SW480 (cell line): ENCODE measurements around the gene ASB13.

Source experiments
- DNase-seq: peaks from one replicate; pipeline ENCODE4 v3.0.0-alpha.2; 2016; ENCODE audit warnings: low spot score

The ASB13 gene

DNA sequence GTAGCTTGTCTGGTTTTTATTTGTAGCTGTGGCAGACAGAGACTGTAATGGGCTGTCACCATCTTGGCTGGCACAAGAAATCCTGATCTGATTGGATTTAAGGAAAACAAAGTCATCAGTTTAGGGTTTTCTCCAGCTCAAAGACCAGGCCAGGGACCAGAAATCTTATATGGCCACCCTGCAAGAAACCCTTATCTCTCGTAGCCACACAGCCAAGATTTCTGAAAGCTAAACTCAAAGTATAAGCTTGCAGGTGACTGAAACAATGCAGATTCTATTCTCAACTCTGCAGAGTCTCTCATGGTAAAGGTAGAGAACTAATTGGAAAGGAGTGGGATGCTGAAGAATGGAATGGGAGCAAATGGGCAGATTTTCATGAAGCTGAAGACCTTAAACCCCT, 3.2 kb upstream of the ASB13 start:
- no peak for DNase-seq

DNA sequence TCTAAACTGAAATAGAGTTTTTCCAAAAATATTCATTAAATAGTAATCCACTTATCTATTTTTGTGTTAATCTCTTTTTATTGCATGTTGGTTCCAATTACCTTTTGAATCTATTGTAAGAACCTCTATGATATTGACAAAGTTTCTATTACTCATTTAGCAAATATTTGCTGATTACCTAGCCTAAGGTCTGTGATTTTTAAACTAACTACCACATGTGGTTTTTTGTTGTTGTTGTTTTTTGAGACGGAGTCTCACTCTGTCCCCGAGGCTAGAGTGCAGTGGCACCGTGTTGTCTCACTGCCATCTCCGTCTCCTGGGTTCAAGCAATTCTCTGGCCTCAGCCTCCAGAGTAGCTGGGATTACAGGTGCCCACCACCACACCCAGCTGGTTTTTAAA, 2.0 kb upstream of the ASB13 start:
- no peak for DNase-seq

DNA sequence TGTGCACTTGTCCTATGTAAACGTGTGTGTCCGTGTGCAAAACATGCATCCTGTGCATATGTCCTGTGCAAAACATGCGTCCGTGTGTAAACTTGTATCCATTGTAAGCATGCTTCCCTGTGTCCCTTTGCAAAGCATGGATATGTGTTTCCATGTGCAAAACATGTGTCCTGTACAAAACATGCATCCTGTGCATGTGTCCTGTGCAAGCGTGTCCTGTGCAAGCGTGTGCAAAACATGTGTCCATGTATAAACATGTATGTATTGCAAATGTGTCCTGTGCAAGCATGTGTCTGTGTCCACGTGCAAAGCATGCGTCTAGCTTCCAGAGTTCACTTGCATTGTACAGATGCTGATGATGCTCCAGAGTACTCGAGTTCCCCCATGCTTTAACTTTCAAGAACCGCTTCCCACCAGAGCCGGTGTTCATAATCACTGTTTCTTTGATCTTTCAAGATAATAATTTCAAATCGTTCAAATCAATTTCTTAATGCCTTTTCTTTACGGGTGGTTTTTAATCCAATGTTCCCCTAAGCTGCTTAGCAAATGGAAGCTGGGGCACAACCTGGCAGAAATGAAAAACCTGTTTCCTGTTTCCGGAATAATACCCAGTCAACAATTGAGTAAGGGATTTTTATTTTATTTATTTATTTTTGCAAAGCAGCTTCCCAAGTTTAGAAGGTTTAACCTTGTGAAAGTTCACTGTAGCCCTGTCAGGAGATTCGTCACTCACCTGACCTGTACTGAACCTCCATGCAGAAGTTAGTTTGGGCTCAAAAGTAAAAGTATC, 641 bp upstream of the ASB13 start:
- no peak for DNase-seq

DNA sequence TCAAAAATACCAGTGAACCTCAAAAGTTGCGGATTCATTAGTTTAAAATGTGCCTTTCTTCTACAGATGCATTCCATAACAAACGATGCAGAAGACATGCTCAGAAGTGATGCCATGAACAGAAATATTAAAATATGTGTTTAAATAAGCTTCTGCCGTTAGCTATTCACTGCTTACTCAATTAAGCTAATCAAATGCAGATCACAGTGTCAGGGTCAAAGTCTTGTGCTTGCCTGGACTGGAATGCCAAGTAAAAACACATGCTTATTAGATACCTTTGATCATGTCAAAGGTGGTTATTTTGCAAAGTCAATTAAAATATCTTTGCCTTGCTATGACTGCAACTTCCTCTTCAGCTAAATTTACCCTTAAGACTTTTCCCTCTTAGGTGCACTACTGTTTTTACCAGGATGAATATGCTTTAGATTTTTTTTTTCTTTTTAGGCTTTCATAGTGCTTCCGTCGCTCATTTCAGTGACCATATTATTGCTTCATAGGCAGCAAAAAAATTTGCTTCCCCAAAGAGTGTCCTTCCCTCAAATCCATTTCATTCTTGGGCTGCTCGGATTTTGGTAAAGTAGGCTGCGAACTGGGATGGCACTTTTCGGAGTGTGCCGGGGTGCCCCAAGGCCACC, 905 bp downstream of the ASB13 start:
- DNase-seq = peak; percentile 39

DNA sequence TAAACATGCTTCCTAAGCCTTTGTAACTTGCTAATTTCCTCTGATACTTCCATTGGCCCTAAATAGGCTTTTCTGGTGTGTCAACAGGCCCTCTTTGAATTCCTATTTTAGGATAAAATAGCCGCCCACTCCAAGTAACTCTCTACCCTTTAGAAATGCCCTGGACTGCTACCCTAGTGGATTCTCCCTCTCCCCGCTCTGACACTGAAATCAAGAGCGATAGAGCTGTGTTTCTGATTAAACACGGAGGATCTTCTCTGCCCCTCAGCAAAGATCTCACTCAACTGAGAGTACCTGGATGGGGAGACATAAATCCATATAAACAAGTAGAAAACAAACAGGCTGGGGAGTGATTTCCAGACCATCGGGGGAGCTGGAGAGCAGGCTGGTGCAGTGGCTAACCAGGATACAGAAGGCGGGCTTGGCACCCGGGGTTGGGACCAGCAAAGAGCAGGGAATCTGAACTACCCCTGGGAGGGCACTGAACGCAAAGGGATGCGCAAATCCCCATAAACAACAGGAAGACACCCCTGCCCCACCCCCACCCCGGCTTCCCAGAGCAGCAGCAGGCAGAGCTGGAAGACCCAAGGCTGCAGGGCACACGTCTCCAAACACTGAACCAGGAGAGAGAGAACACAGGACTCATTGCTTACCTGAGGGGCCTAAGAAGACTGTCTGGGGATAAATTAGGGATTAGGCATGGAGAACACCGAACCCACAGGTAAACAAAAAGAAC, 2.5 kb downstream of the ASB13 start:
- no peak for DNase-seq

DNA sequence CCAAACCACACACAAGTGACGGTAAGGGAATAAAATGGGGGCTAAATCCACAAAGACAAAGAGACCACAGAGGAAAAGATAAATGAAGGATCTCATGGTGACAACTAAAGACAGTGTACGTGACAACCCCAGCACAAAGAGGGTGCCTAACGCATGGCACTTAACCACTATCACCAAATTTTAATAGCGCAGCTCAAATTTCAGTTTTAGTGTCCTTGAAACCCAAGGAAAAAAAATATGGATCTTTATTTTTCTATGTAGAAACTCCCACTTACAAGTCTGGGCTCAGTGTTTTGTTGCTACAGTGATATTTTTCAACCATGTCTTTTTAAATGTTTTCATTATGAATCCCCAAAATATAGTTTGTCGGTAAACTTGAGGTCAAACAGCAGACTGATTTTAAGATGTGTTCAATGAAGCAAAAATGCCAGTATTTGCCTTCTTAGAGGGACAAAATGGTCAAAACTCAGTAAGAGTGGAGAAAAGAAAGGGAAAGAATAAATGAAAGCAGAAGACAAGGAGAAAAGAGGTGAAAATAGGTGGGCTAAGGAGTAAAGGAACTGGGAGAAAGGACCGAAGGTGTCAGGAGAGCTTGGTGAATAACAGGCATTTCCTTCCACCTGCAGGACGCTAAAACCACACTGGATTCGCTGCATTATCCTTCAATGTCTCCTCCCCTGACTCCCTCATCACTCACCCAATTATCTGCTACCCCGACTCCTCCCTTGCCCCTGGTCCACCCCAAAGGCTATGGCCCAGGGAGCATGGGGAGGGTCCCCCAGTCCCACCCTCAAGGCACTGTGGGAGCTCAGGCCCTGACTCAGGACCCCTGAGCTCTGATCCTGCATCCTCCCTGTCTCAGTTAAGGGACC, 3.5 kb downstream of the ASB13 start:
- no peak for DNase-seq

DNA sequence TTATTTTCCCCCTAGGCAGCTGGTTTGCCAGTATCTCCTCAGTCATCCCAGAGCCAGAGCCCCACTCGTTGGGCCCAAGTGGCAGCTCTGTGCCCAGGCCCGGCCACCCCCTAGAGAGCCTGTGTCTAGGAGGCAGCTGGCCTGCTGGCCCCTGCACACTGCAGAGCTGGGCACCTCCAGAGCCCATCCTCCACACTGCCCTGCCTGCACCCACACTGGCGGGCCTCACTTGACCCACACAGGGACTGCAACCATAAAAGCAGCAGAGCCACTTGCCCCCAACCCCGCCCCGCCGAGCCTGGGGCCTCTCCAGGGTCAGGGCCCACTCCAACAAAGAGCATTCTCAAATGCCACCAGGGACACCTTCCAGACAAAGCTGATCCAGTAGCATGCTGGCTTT, 5.4 kb downstream of the ASB13 start:
- no peak for DNase-seq

DNA sequence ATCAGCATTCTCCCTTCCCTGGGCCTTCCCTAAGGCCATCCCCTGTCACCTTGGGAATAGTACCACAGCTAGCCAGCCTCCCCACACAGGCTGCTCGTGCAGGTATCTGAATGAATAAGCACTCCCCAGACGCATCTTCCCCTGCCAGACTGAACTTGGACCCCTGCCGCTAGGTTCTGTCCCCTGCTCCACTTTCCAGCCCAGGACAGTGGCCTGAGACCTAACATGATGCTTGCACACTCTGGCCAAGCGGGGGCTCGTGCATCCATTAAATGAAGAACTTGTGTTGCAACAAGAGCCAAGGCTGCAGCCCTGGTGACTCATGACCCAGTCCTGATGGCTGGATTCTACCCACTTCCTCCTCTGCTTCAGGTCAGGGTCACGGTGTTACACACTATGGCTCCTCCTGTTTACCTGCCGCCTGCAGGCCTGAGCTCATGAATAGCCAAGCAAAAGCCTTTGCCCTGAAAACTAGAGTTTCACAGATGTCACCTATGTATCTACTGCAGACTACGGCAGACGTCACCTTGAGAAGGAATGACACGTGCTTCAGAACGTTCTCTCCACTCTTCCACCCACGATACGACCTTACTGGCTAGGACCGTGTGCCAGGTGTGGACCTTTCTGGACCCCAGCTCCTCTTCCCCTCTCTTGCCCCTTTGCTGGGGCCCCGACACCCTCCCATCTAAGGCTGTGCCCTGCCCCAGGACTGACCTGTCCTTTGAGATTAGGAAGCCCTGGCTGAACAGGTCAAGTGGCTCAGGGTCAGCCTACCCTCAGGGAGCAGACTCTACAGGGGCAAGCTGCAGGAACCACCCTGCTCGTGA, 6.5 kb downstream of the ASB13 start:
- DNase-seq = peak; percentile 65

DNA sequence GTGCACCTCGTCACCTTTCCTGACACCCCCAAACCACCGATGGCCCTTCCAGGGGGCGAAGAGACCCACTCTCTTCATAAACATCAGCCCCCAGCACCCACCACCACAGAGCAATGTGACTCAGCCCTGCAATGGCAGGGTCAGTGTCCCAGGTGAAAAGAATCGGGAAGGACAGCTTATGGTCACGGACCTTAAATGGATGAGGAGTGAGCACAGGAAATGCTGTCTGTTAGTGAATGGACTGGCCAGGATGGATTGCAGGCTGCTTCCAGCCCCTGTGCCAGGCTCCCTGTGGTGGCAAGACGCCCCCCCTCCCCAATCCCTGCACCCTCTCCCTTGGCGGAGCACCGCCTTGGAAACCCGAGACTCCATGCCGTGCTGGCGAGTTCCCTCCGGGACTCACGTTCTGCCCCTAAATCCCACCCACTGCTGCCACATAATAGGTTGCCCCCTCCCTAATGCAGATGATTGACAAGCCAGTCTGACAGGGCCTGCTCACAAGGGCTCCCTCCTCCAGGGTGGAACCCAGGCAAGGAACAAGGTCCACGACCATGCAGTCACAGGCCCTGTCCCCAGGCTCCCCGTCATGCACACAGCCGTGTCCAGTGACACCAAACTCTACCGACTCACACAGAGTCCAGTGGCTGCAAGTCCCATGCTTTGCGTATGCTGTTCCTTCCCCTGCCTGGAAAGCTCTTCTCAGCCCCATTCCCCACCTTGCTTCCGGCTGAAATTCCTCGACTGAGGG, 7.3 kb downstream of the ASB13 start:
- no peak for DNase-seq

DNA sequence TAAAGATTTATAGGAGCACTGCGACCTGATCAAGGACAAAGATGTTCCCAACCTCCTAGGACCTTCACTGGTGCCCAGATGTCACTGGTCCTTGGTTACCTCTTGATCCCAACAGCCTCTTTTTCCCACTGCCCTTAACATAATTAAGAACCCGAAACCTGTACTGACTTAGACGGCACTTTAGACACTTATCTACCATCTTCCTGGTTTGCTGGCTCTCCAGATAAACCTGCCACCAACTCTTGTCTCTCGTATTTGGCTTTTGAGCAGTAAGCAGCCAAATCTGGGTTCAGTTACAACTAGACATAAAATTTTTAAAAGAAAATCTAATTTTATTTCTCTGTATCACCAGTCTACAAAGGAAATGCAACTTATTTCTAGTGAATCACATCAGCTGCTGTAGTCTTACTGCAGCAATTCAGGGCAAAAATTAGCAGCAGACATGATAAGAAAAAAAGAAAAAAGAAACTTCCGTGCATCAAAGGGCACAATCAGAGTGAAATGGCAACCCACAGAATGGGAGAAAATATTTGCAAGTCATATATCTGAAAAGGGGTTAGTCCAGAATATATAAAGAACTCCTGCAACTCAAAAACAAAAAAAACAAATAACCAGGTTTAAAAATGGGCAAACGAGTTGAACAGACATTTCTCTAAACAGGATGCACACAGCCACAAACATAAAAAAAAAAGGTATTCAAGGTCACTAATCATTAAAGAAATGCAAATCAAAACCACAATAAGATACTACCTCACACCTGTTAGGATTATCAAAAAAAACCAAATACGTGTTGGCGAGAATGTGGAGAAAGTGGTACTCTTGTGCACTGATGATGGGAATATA, 9.4 kb downstream of the ASB13 start:
- no peak for DNase-seq

DNA sequence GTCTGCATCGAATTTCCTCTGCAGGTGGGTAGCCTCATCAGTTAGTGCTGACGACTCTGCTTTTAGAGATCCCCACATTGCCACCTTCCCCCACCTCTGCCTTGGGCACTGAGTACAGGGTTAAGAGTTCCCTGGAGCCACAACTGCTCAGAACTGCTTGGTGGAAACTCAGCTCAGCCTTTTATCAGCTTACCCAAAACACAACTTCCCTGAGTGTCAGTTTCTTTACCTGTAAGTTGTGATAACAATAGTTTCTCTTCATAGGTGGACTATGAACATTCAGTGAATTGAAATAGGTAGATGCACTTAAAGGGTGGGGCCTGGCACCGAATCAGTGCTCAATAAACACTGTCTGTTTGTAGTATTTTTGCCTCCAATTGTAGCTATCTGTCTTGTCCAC, 11.3 kb downstream of the ASB13 start:
- no peak for DNase-seq

DNA sequence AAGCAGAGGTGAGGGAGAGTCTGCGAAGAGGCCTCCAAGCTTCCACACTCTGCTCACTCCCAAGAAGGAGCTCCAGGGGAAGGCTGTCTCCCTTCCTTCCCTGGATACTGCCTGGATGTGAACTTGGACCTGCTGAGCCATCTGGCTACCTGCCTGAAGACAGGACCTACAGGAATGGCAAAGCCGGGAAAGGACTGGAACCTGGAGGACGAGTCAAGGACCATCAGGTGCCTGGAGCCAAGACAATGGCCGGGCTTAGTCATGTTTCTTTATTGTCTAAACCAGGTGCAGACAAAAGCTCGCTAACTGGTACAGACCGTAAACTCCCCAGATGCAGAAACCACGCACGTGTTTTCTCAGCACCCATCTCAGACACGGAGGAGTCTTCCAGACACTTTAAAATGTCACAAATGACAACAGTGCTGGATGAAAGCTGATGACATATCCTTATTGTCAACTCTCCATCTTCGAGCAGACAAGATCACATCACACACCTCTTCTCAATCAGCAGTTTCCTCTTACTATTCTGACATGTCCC, 12.1 kb downstream of the ASB13 start:
- no peak for DNase-seq

DNA sequence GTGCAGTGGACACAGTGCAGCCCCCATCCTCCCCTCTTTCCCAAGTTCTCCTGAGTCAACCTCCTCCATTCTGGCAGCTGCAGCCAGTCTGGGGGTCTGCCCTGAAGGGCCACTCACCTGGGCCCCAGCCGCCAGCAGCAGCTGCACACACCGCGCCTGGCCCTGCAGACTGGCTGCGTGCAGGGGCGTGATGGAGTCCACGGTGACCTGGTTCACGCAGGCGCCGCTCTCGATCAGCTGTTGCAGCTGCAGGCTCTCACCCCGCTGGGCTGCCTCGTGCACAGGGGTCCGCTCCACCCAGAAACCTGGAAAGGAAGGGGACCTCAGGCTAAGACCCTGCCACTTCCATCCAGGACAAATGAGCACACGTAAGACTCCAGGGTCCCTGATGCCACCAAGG, 13.6 kb downstream of the ASB13 start:
- no peak for DNase-seq

DNA sequence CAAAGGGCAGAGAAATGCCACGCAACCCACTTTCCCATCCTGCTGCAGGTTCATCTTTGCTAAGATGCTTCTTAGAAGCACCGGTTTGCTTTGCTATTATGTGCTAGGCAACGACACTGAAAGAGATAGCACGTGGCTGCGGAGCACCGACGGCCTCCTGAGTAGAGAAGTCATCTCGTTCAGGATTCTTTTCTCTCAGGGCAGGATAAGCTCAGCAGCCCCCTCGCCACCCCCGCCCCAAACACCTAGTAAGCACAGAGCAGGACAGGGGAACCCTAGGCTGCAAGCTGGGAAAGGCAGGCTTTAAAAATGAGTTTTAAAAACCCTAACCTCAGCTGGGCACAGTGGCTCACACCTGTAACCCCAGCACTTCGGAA, 15.0 kb downstream of the ASB13 start:
- no peak for DNase-seq

DNA sequence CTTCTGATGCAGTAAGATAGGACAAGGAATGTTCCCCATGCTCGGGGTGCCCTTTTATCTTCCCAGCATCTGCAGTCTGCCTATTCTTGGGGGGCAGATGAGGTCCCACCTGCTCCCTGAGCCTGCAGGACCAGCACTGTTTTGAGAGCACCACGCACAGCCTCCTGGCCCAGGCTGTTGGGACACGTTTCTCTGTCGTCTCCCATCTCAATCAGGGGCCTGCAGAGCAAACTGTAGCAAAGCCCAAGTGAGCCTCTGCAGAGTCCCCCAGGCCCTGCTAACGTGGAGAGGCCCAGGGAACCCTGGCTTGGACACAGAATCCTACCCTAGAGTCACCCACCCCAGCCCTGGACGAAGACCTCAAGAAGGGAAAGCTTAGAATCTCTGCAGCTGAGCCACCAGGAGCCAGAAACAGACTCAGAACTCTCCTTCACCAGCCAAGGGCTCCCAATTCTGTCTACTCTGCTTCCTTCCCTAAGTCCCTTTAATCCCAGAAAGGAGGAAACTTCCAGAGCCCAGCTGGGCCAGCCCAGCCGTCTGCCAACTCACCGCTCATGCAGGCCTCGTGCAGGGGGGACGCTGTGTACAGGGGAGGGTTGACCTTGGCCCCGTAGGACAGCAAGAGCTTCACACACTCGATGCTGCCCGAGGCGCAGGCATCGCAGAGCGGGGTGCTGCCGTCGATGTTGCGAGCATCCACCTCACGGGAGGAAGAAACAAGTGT, 15.6 kb downstream of the ASB13 start:
- DNase-seq = no peak

DNA sequence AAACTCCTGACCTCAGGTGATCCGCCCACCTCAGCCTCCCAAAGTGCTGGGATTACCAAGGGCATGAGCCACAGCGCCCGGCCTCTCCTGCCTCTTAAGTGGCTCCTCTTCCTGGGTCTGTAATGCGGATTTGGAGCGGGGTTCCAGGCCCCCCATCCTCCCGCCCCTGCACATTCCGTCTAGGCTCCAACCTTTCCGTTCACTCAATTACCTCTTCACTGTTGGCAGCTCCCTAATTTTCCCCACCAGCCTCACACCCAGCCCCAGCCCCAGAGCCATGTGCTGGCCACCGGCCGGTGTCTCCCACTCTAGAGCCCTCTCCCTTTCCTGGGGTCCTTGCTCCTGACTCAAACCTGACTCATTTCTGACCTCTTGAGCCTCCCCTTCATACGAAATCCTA, 16.6 kb downstream of the ASB13 start:
- DNase-seq = no peak

DNA sequence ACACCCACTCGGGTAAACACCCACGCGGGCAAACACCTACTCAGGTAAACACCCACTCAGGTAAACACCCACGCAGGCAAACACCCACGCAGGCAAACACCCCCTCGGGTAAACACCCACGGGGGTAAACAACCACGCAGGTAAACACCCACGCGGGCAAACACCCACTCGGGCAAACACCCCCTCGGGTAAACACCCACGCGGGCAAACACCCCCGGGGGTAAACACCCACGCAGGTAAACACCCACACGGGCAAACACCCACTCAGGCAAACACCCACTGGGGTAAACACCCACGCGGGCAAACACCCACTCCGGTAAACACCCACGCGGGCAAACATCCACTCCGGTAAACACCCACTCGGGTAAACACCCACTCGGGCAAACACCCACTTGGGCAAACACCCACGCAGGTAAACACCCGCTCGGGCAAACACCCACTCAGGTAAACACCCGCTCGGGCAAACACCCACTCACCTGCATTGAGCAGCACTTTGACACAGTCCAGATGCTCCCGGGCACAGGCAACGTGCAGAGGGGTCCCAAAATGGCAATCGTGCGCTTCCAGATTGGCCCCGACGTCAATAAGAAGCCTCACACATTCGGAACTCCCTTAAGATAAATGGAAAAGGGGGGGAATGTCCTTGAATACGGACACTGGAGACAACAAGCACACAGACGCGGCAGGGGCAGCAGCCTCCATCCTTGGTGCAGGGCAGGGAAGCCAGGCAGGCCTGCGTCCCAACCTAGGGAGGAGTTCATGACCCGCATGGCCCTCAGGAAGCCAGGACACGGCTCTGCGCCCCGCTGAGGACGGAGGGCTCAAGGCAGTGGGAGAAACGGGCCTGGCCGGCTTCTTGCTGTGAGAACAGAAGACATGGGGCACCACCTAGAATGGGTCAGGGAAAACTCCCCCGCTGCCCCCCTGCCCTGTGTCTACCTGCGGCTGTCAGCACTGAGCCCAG, 17.6 kb downstream of the ASB13 start:
- no peak for DNase-seq
